Measurements from ENCODE around the gene TACO1. TPM values are rescaled to one million over a fixed set of nuclear protein-coding genes. Genes with fewer than 3 reads are reported as not detected.

The TACO1 gene
- total RNA-seq (18.7 and 20.3 TPM in 2 replicates), polyA plus RNA-seq (26.9 and 35.1 TPM in 2 replicates), polyA minus RNA-seq (ENCODE audit: low replicate concordance) (15.9 and 19.2 TPM in 2 replicates)
- 23.7 and 35.3 TPM in 2 replicates for polyA plus RNA-seq (2012)

DNA sequence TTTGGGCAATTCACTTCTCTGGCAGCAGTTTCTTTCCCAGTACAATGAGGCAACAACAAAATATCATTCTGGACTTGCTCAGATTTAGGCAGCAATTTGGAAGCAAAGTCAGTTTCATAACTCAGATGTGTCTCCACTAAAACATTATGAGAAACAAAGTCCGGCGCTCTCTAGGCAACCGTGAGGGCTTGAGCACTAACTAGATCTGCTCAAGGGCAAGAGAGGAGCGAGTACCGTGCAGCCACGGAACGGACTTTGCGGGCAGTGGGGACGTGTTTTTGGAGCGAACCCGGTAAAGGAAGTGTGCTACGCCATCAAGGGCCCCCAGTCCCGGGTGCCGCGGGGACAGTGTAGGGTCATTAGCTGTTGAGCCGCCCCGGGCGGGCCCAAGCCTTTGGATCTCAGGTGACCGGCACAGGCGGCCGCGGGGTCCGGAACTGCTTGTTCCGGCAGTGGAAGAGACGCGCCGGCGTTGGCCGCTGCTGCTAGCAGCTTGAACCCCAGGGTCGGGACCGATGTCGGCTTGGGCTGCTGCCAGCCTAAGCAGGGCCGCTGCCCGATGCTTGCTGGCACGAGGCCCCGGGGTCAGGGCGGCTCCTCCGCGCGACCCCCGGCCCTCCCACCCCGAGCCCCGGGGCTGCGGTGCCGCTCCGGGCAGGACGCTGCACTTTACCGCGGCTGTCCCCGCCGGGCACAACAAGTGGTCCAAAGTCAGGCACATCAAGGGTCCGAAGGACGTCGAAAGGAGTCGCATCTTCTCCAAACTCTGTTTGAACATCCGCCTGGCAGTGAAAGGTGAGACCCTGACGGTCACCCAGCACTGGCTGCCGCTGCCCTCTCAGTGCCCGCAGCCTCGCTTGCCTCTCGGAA is at the start of gene TACO1:
TACO1 (plus strand) TSS at position 327 of the 870 bp plus-strand sequence; CDS start at position 516, 189 bp downstream.
- no peak for TF ChIP-seq EZH2 (IDR thresholded peaks at IDR 0.05; ENCODE audit: low read length, missing control alignments)
- TF ChIP-seq, protein P1, sequence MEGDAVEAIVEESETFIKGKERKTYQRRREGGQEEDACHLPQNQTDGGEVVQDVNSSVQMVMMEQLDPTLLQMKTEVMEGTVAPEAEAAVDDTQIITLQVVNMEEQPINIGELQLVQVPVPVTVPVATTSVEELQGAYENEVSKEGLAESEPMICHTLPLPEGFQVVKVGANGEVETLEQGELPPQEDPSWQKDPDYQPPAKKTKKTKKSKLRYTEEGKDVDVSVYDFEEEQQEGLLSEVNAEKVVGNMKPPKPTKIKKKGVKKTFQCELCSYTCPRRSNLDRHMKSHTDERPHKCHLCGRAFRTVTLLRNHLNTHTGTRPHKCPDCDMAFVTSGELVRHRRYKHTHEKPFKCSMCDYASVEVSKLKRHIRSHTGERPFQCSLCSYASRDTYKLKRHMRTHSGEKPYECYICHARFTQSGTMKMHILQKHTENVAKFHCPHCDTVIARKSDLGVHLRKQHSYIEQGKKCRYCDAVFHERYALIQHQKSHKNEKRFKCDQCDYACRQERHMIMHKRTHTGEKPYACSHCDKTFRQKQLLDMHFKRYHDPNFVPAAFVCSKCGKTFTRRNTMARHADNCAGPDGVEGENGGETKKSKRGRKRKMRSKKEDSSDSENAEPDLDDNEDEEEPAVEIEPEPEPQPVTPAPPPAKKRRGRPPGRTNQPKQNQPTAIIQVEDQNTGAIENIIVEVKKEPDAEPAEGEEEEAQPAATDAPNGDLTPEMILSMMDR (conservative IDR thresholded peaks at IDR 0.05 in 1 of 2, IDR thresholded peaks at IDR 0.05 in 1 of 2; ENCODE audit: low read depth in 1 of 2, low read length in 2 of 2), result no peak
- Histone ChIP-seq H3K27ac (ENCODE audit: insufficient read depth, low read length) (peak within 1 kb of the TSS; percentile 78), H3K9me3 (ENCODE audit: control insufficient read depth, insufficient read depth, low read depth, low read length) (no peaks in the 10 kb centered on the region), H3K4me2 (ENCODE audit: extremely low read depth, insufficient read depth, low read length) (peak within 1 kb of the TSS; percentile 82), H3K9ac (ENCODE audit: insufficient read depth, low read length) (peak within 1 kb of the TSS; percentile 94), H3K36me3 (ENCODE audit: control insufficient read depth, insufficient read depth, low read length) (peaks cover under 1% of the 10 kb centered on the region), H3K27me3 (ENCODE audit: control insufficient read depth, insufficient read depth, low read length) (no peaks in the 10 kb centered on the region), H4K20me1 (ENCODE audit: control insufficient read depth, extremely low read depth, insufficient read depth, low read length) (no peaks in the 10 kb centered on the region), H3K4me1 (ENCODE audit: control insufficient read depth, extremely low read depth, insufficient read depth, low read length) (peaks cover 3% of the 10 kb centered on the region), H3K4me3 (replicated peaks in 1 of 4; ENCODE audit: control extremely low read depth in 1 of 4, insufficient read depth in 1 of 4, low read depth in 3 of 4, low read length in 4 of 4) (peak within 1 kb of the TSS; percentile 80 to 90 (median 90)), H3K79me2 (ENCODE audit: control insufficient read depth, insufficient read depth, low read length) (peaks cover 10% of the 10 kb centered on the region), H2AFZ (ENCODE audit: low read length) (peak within 1 kb of the TSS; percentile 91)
- peak; percentile 82 to 88 for DNase-seq (ENCODE audit: low read depth in 2 of 2)

DNA sequence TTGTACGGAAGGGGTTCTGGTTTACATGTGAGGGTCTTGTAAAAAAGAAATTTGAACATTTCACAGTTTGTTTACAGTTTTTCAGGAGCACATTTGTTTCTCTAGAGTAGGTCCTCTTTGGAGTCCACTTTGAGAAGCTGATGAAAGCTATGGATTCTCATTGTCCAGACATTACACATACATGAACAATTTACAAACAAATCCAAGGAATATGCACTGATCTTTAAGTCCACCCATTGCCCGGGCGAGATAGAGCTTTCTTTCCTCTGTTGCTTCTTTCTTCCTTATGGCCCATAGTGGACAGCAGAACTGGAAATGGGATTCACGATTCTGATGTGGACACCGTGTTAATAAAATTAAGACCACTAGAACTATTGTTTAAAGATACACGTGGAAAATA is 48.5 kb upstream of the TACO1 start:
- peaks cover 8% of the 10 kb centered on the region for H3K4me1 ChIP-seq (ENCODE audit: control insufficient read depth, extremely low read depth, insufficient read depth, low read length)

More for the DNA sequence above, 48.5 kb upstream of the TACO1 start:
- Histone ChIP-seq H3K27ac (ENCODE audit: insufficient read depth, low read length) (peak overlapping the region; percentile 37), H2AFZ (ENCODE audit: low read length) (no peak overlapping the region), H3K9me3 (ENCODE audit: control insufficient read depth, insufficient read depth, low read depth, low read length) (no peaks in the 10 kb centered on the region), H3K4me3 (replicated peaks in 1 of 4; ENCODE audit: control extremely low read depth in 1 of 4, insufficient read depth in 1 of 4, low read depth in 3 of 4, low read length in 4 of 4) (peak overlapping the region; percentile 50 to 93 (median 70)), H3K9ac (ENCODE audit: insufficient read depth, low read length) (peak overlapping the region; percentile 38), H4K20me1 (ENCODE audit: control insufficient read depth, extremely low read depth, insufficient read depth, low read length) (peaks cover 3% of the 10 kb centered on the region), H3K4me2 (ENCODE audit: extremely low read depth, insufficient read depth, low read length) (peak overlapping the region; percentile 93), H3K79me2 (ENCODE audit: control insufficient read depth, insufficient read depth, low read length) (peaks cover 67% of the 10 kb centered on the region), H3K27me3 (ENCODE audit: control insufficient read depth, insufficient read depth, low read length) (no peaks in the 10 kb centered on the region), H3K36me3 (ENCODE audit: control insufficient read depth, insufficient read depth, low read length) (no peaks in the 10 kb centered on the region)
- DNase-seq (ENCODE audit: low read depth in 2 of 2), result peak; percentile 11 to 13
- TF ChIP-seq, protein P1 (conservative IDR thresholded peaks at IDR 0.05 in 1 of 2, IDR thresholded peaks at IDR 0.05 in 1 of 2; ENCODE audit: low read depth in 1 of 2, low read length in 2 of 2), result no peak
- TF ChIP-seq EZH2 (IDR thresholded peaks at IDR 0.05; ENCODE audit: low read length, missing control alignments), result no peak

Measured in fibroblast of lung (primary cell).